SU-DHL-6 (cell line): ENCODE data around the gene SYTL3.

Source experiments
- CTCF ChIP-seq: fragments of 200-600 bp; sonication (generic); IDR thresholded peaks from one replicate; pipeline ENCODE4 v1.5.1; 2017; ENCODE audit warnings: antibody characterized with exemption, mild to moderate bottlenecking, low read length, moderate library complexity; ENCODE audit not compliant: insufficient read depth, poor library complexity, severe bottlenecking
- EZH2phosphoT487 ChIP-seq: fragments of 200-600 bp; sonication (generic), shearing (Covaris generic); conservative IDR thresholded peaks from 2 replicates; pipeline ENCODE4 v1.6.1; 2018; ENCODE audit warnings: mild to moderate bottlenecking, antibody characterized with exemption, low read length, moderate library complexity, mixed read lengths

GRCh38 chr6:158718461-158719046 is 68.7 kb downstream of the SYTL3 start:
- TF ChIP-seq CTCF (peak; percentile 74), EZH2phosphoT487 (no peak)
